Upper lobe of right lung (tissue), 1 donor: ENCODE results near the gene ZXDC. TPM values are rescaled to one million over a fixed set of nuclear protein-coding genes. Genes with fewer than 3 reads are reported as not detected.

Experiments
- ATAC-seq: fragments of 200-7000 bp; cut with Tn5 transposase; one replicate; pipeline ENCODE4 v1.9.1; 2020; ENCODE audit warnings: mild to moderate bottlenecking, moderate library complexity
- DNase-seq: peaks from one replicate; pipeline ENCODE4 v3.0.0-alpha.2; 2020
- H3K27ac ChIP-seq: fragments of 200-600 bp; one replicate; pipeline ENCODE4 v1.8.0; 2022
- H3K27me3 ChIP-seq: fragments of 200-600 bp; one replicate; pipeline ENCODE4 v1.8.0; 2022; ENCODE audit warnings: mild to moderate bottlenecking
- H3K36me3 ChIP-seq: fragments of 200-600 bp; one replicate; pipeline ENCODE4 v1.8.0; 2022
- H3K4me1 ChIP-seq: fragments of 200-600 bp; one replicate; pipeline ENCODE4 v1.8.0; 2022
- H3K4me3 ChIP-seq: fragments of 200-600 bp; one replicate; pipeline ENCODE4 v1.8.0; 2022; ENCODE audit warnings: mild to moderate bottlenecking
- H3K9me3 ChIP-seq: fragments of 200-600 bp; one replicate; pipeline ENCODE4 v1.8.0; 2022
- CTCF ChIP-seq: fragments of 200-600 bp; IDR thresholded peaks from one replicate; pipeline ENCODE4 v1.8.0; 2022; ENCODE audit warnings: antibody characterized with exemption
- intact Hi-C: fragments of 100-400 bp; cut with DNase I; formaldehyde crosslinking; loops from one replicate; pipeline ENCODE4 v1.11.0; 2022
- total RNA-seq: library from RNA; stranded (reverse); fragmentation: NEBNext Ultra II Directional; extraction: Animal tissue kit (Norgen Biotek cat#: 25700); gene quantifications from one replicate; pipeline ENCODE4 v1.2.1, GENCODE V29; 2021
- donor health status: DM: no; HTN: yes; CAD: no; lungs with severe emphysema.

ZXDC gene
- total RNA-seq, 1 donor from 2014 or later: 40.3 TPM

GRCh38 chr3:126424751-126425150 lies 50.9 kb downstream of the ZXDC start:
- no peak for TF ChIP-seq CTCF
- DNase-seq: no peak
- no peak overlapping the region for H3K27ac ChIP-seq
- no peaks in the 10 kb centered on the region for H3K27me3 ChIP-seq
- H3K4me3 ChIP-seq: no peak overlapping the region
- H3K4me1 ChIP-seq: no peaks in the 10 kb centered on the region
- intact Hi-C loops: no loop called here
- no peak for ATAC-seq
- H3K9me3 ChIP-seq: no peaks in the 10 kb centered on the region
- H3K36me3 ChIP-seq: no peaks in the 10 kb centered on the region

GRCh38 chr3:126424039-126424717 lies 51.5 kb downstream of the ZXDC start:
- H3K27me3 ChIP-seq: no peaks in the 10 kb centered on the region
- H3K4me3 ChIP-seq: no peak overlapping the region
- H3K27ac ChIP-seq: no peak overlapping the region
- H3K4me1 ChIP-seq: no peaks in the 10 kb centered on the region
- peak; percentile 4 for ATAC-seq
- no peaks in the 10 kb centered on the region for H3K36me3 ChIP-seq
- no peaks in the 10 kb centered on the region for H3K9me3 ChIP-seq
- intact Hi-C loops: no loop called here
- no peak for DNase-seq
- no peak for TF ChIP-seq CTCF

GRCh38 chr3:126423191-126424038 lies 52.3 kb downstream of the ZXDC start:
- H3K4me3 ChIP-seq: no peak overlapping the region
- H3K27ac ChIP-seq: no peak overlapping the region
- peaks cover 7% of the 10 kb centered on the region for H3K27me3 ChIP-seq
- ATAC-seq (no peak), DNase-seq (no peak)
- intact Hi-C loops: no loop called here
- TF ChIP-seq CTCF: no peak
- H3K9me3 ChIP-seq: no peaks in the 10 kb centered on the region
- no peaks in the 10 kb centered on the region for H3K36me3 ChIP-seq
- H3K4me1 ChIP-seq: no peaks in the 10 kb centered on the region

- H3K9me3 ChIP-seq: no peaks in the 10 kb centered on the region
- H3K27ac ChIP-seq: no peak overlapping the region
- intact Hi-C loops: no loop called here
- no peak for ATAC-seq
- H3K36me3 ChIP-seq: no peaks in the 10 kb centered on the region
- peaks cover 15% of the 10 kb centered on the region for H3K27me3 ChIP-seq
- TF ChIP-seq CTCF: no peak
- DNase-seq: no peak
- no peak overlapping the region for H3K4me3 ChIP-seq
- no peaks in the 10 kb centered on the region for H3K4me1 ChIP-seq
Measured at GRCh38 chr3:126422571-126423091, 53.1 kb downstream of the ZXDC start.

GRCh38 chr3:126422121-126422520 lies 53.6 kb downstream of the ZXDC start:
- H3K27ac ChIP-seq: no peak overlapping the region
- peaks cover 20% of the 10 kb centered on the region for H3K27me3 ChIP-seq
- no peaks in the 10 kb centered on the region for H3K36me3 ChIP-seq
- DNase-seq (no peak), ATAC-seq (no peak)
- H3K4me1 ChIP-seq: no peaks in the 10 kb centered on the region
- no peaks in the 10 kb centered on the region for H3K9me3 ChIP-seq
- intact Hi-C loops: no loop called here
- no peak overlapping the region for H3K4me3 ChIP-seq
- TF ChIP-seq CTCF: no peak
